SIG-M5 treated with dmso at 0.1 percent for 504 hours (cell line): ENCODE data around the gene COL4A2.

Experiments used
- DNase-seq: peaks from one replicate; lab custom pipeline; 2025; ENCODE audit not compliant: unreplicated experiment; lab: John Stamatoyannopoulos, UW

COL4A2 gene

GRCh38 chr13:110351636-110352420, 44.7 kb downstream of the COL4A2 start:
- no peak for DNase-seq

GRCh38 chr13:110352735-110353134, 45.7 kb downstream of the COL4A2 start:
- DNase-seq = no peak

- no peak for DNase-seq
Observed at GRCh38 chr13:110353339-110353977, 46.4 kb downstream of the COL4A2 start.

- no peak for DNase-seq
Observed at GRCh38 chr13:110354123-110354627, 47.1 kb downstream of the COL4A2 start.

- no peak for DNase-seq
Observed at GRCh38 chr13:110354715-110355473, 47.8 kb downstream of the COL4A2 start.

- DNase-seq = no peak
Observed at GRCh38 chr13:110356362-110356761, 49.3 kb downstream of the COL4A2 start.

GRCh38 chr13:110358381-110358780, 51.3 kb downstream of the COL4A2 start:
- no peak for DNase-seq

GRCh38 chr13:110359840-110360301, 52.8 kb downstream of the COL4A2 start:
- DNase-seq = no peak

GRCh38 chr13:110360598-110360997, 53.5 kb downstream of the COL4A2 start:
- no peak for DNase-seq

- DNase-seq = no peak
Observed at GRCh38 chr13:110361365-110361911, 54.4 kb downstream of the COL4A2 start.

GRCh38 chr13:110363010-110363409, 55.9 kb downstream of the COL4A2 start:
- no peak for DNase-seq

- no peak for DNase-seq
Observed at GRCh38 chr13:110364081-110364480, 57.0 kb downstream of the COL4A2 start.

GRCh38 chr13:110365876-110366275, 58.8 kb downstream of the COL4A2 start:
- DNase-seq = no peak

GRCh38 chr13:110366733-110367132, 59.6 kb downstream of the COL4A2 start:
- no peak for DNase-seq

- no peak for DNase-seq
Observed at GRCh38 chr13:110367620-110368019, 60.5 kb downstream of the COL4A2 start.

GRCh38 chr13:110368408-110368807, 61.3 kb downstream of the COL4A2 start:
- DNase-seq = no peak

GRCh38 chr13:110369400-110369799, 62.3 kb downstream of the COL4A2 start:
- no peak for DNase-seq

- no peak for DNase-seq
Observed at GRCh38 chr13:110371550-110372465, 64.7 kb downstream of the COL4A2 start.

GRCh38 chr13:110372676-110373075, 65.6 kb downstream of the COL4A2 start:
- DNase-seq = no peak

GRCh38 chr13:110373617-110374016, 66.5 kb downstream of the COL4A2 start:
- no peak for DNase-seq
